K562 (cell line): ENCODE results near the gene GOLPH3L. TPM values are rescaled to one million over a fixed set of nuclear protein-coding genes. Genes with fewer than 3 reads are reported as not detected.

Experiments
- ATAC-seq: fragments of 200-7000 bp; cut with Tn5 transposase; 3 replicates; pipeline ENCODE4 v1.9.1; 2020; ENCODE audit warnings: moderate library complexity
- BruUV-seq: library from RNA; stranded (reverse); fragments of 400-500 nt; replicated peaks from 2 replicates; lab custom pipeline; 2021; lab: Mats Ljungman, UMichigan
- CTCF ChIA-PET: fragments of 300-600 bp; formaldehyde crosslinking; extraction: SDS; loops from one replicate; lab custom pipeline; 2021; ENCODE audit warnings: low intra/inter-chr PET ratio; lab: Yijun Ruan, JAX
- POLR2A ChIA-PET: fragments of 300-600, 350-650 bp; sonication (Branson Sonifier 250); formaldehyde crosslinking; extraction: SDS; loops from one replicate; lab custom pipeline; 2021; ENCODE audit warnings: antibody characterized with exemption, inconsistent platforms; lab: Yijun Ruan, JAX
- DNase-seq, 4 experiments: peaks; one replicate each; pipeline versions ENCODE4 v3.0.0 to v3.0.0-alpha.2; 2011 to 2018; ENCODE audit warnings: low spot score in 3 of 4, mixed read lengths in 3 of 4; ENCODE audit errors: extremely low read depth in 1 of 4
- FAIRE-seq: peaks from 2 replicates; lab custom pipeline; 2011; peaks lifted over from hg19 to GRCh38; lab: Jason Lieb, UNC
- H2AFZ ChIP-seq: 2 replicates; pipeline ENCODE4 v1.6.0; 2011; ENCODE audit warnings: low read depth, low read length, control low read depth, inconsistent platforms
- H3K27ac ChIP-seq: fragments of 200-600 bp; 3 replicates; pipeline ENCODE4 v1.8.0; 2011; ENCODE audit warnings: low read depth, mild to moderate bottlenecking, control low read depth, inconsistent platforms, low read length, moderate library complexity, mixed read lengths; ENCODE audit errors: extremely low read depth
- H3K27me3 ChIP-seq, 2 experiments: fragments of 300-600 bp in 1 of 2; 2 replicates in 1 of 2; 3 replicates in 1 of 2; pipeline versions ENCODE4 v1.6.0 to v1.8.0; 2011; ENCODE audit warnings: inconsistent platforms in 2 of 2, low read length in 2 of 2, mild to moderate bottlenecking in 1 of 2, mixed read lengths in 1 of 2, moderate library complexity in 1 of 2; ENCODE audit not compliant: control insufficient read depth in 2 of 2, insufficient read depth in 2 of 2
- H3K36me3 ChIP-seq: fragments of 300-600 bp; 3 replicates; pipeline ENCODE4 v1.8.0; 2011; ENCODE audit warnings: mild to moderate bottlenecking, low read length, inconsistent platforms; ENCODE audit not compliant: control insufficient read depth, insufficient read depth
- H3K4me1 ChIP-seq, 2 experiments: fragments of 200-600 bp in 1 of 2; replicated peaks in 1 of 2; 2 replicates in 1 of 2; 3 replicates in 1 of 2; pipeline versions ENCODE4 v1.5.1 to v1.8.0; 2011; ENCODE audit warnings: inconsistent platforms in 2 of 2, low read length in 2 of 2, mild to moderate bottlenecking in 1 of 2, mixed read lengths in 1 of 2, moderate library complexity in 1 of 2; ENCODE audit not compliant: control insufficient read depth in 2 of 2, insufficient read depth in 2 of 2
- H3K4me2 ChIP-seq: 2 replicates; pipeline ENCODE4 v1.6.1; 2011; ENCODE audit warnings: low read length, control low read depth, inconsistent platforms, mixed read lengths; ENCODE audit not compliant: insufficient read depth
- H3K4me3 ChIP-seq: fragments of 200-600 bp; sonication (generic), shearing (Covaris generic); 2 replicates; pipeline ENCODE4 v1.5.1; 2016; ENCODE audit warnings: control low read depth, inconsistent platforms
- H3K79me2 ChIP-seq: fragments of 200-600 bp; 3 replicates; pipeline ENCODE4 v1.8.0; 2011; ENCODE audit warnings: low read length, inconsistent platforms; ENCODE audit not compliant: control insufficient read depth, insufficient read depth
- H3K9ac ChIP-seq, 2 experiments: 2 replicates each; pipeline versions ENCODE4 v1.6.0 to v1.6.1; 2011; ENCODE audit warnings: low read depth in 2 of 2, low read length in 2 of 2, control low read depth in 1 of 2, inconsistent platforms in 1 of 2, mild to moderate bottlenecking in 1 of 2, mixed read lengths in 1 of 2; ENCODE audit not compliant: insufficient read depth in 1 of 2
- H3K9me1 ChIP-seq: one replicate; pipeline ENCODE4 v1.6.0; 2011; ENCODE audit warnings: inconsistent platforms, mild to moderate bottlenecking, low read length, moderate library complexity; ENCODE audit not compliant: control insufficient read depth, insufficient read depth
- H3K9me3 ChIP-seq: replicated peaks from 2 replicates; pipeline ENCODE4 v1.5.1; 2011; ENCODE audit warnings: low read depth, low read length, inconsistent platforms; ENCODE audit not compliant: control insufficient read depth, insufficient read depth
- H4K20me1 ChIP-seq: replicated peaks from 2 replicates; pipeline ENCODE4 v1.6.1; 2011; ENCODE audit warnings: low read length, inconsistent platforms, mixed read lengths; ENCODE audit not compliant: control insufficient read depth, insufficient read depth
- ARID1B ChIP-seq: fragments of 450-650 bp; IDR thresholded peaks from 2 replicates; pipeline ENCODE4 v1.6.1; 2016; ENCODE audit warnings: antibody characterized with exemption, mild to moderate bottlenecking, inconsistent platforms
- C11orf30 ChIP-seq: fragments of 450-650 bp; IDR thresholded peaks from 2 replicates; pipeline ENCODE4 v1.6.1; 2016; ENCODE audit warnings: low read depth, mild to moderate bottlenecking
- E2F8 ChIP-seq: fragments of 450-650 bp; IDR thresholded peaks from 2 replicates; pipeline ENCODE4 v1.7.1; 2018; ENCODE audit warnings: mild to moderate bottlenecking, low read depth; ENCODE audit not compliant: partially characterized antibody
- KDM2B ChIP-seq: fragments of 250-450 bp; sonication (Bioruptor Pico); IDR thresholded peaks from 2 replicates; pipeline ENCODE4 v1.8.0; 2021; ENCODE audit warnings: mild to moderate bottlenecking, moderate library complexity
- MAFF ChIP-seq: IDR thresholded peaks from 2 replicates; pipeline ENCODE4 v1.6.1; 2012; ENCODE audit warnings: low read length, improper control_type of control experiment
- PCBP2 ChIP-seq: fragments of 200-400 bp; formaldehyde crosslinking; IDR thresholded peaks from 2 replicates; pipeline ENCODE4 v1.6.1; 2018; ENCODE audit warnings: low read length, low read depth, mild to moderate bottlenecking, moderate library complexity; ENCODE audit not compliant: poor library complexity, severe bottlenecking
- RBM14 ChIP-seq: fragments of 200-400 bp; formaldehyde crosslinking; IDR thresholded peaks from 2 replicates; pipeline ENCODE4 v1.6.1; 2018; ENCODE audit warnings: low read depth, mild to moderate bottlenecking, low read length, moderate library complexity, borderline replicate concordance; ENCODE audit not compliant: insufficient read depth
- RBM25 ChIP-seq: fragments of 200-400 bp; formaldehyde crosslinking; IDR thresholded peaks from 2 replicates; pipeline ENCODE4 v1.6.1; 2018; ENCODE audit warnings: low read length, low read depth, moderate library complexity; ENCODE audit not compliant: severe bottlenecking
- SETDB1 ChIP-seq: IDR thresholded peaks from one replicate; pipeline ENCODE4 v1.6.1; 2012; ENCODE audit warnings: low read length, control low read depth, inconsistent platforms
- ZNF316 ChIP-seq: fragments of 450-650 bp; IDR thresholded peaks from 2 replicates; pipeline ENCODE4 v1.6.1; 2016
- ZNF740 ChIP-seq, 3 experiments: fragments of 200-800 bp in 1 of 3; sonication (Bioruptor generic) in 1 of 3; sonication (generic) in 1 of 3; formaldehyde crosslinking in 1 of 3; IDR thresholded peaks; 2 replicates each; pipeline versions ENCODE4 v1.6.1 to v1.8.0; 2016 to 2022; ENCODE audit warnings: mild to moderate bottlenecking in 2 of 3, missing compliant biosample characterization in 2 of 3, missing genetic modification characterization in 2 of 3, missing genetic modification reagents in 1 of 3
- ZNF77 ChIP-seq: fragments of 250-450 bp; sonication (Bioruptor Pico); IDR thresholded peaks from 2 replicates; pipeline ENCODE4 v1.5.0; 2020
- WGBS: fragments of 100-300 bp; shearing (Covaris generic); methylation state at CpG from one replicate; pipeline ENCODE4 v1.1.6; 2016; ENCODE audit warnings: low coverage, mixed read lengths; ENCODE audit not compliant: insufficient coverage; ENCODE audit errors: missing lambda C conversion rate; 5-methylcytosine and 5-hydroxymethylcytosine counted together
- in situ Hi-C: fragments of 300-500 bp; cut with MboI; formaldehyde crosslinking; loops from 4 replicates; pipeline ENCODE4 v1.15.0; 2018; ENCODE audit warnings: inconsistent platforms, mixed read lengths
- intact Hi-C: fragments of 100-400 bp; cut with micrococcal nuclease; formaldehyde crosslinking; loops from 2 replicates; pipeline ENCODE4 v1.14.2; 2022
- polyA plus RNA-seq, 8 experiments: library from polyadenylated mRNA; depleted of rRNA in 4 of 8; stranded (reverse) in 5 of 8; unstranded in 3 of 8; fragments of >200 nt; fragmentation: Nextera tagmentation in 2 of 8; fragmentation: Illumina TruSeq in 1 of 8; extraction: Ambion mirVana in 2 of 8; extraction: Trizol in 1 of 8; gene quantifications; 2 replicates each; pipeline versions ENCODE4 v1.2.1 to v1.2.3, GENCODE V29; 2011 to 2014; ENCODE audit warnings: inconsistent platforms in 1 of 8, missing spikeins in 1 of 8
- total RNA-seq, 7 experiments: library from RNA; depleted of rRNA in 6 of 7; stranded (reverse); fragments of >200 nt in 6 of 7; fragmentation: Illumina TruSeq in 2 of 7; extraction: Trizol in 2 of 7; gene quantifications; 2 replicates each; pipeline versions ENCODE4 v1.2.1 to v1.2.3, GENCODE V29; 2011 to 2021; ENCODE audit warnings: low replicate concordance in 1 of 7

The GOLPH3L gene
- total and polyA plus RNA-seq, 9 of the 15 experiments (the other 6 are each of a cell fraction or from before 2014, with no cell fraction given) = 8.1 to 42.1 (median 21.6) TPM

- DNase-seq (no peak), ATAC-seq (no peak), FAIRE-seq (peak; percentile 40)
- ChIA-PET CTCF (no interaction called here), POLR2A (interaction anchor here (0.6 to 0.9 kb wide), 2 partner anchors 28 to 169 kb away, joined by 3 to 5 read pairs; no protein-coding TSS in a partner anchor)
- Histone ChIP-seq H3K27me3 (no peaks in the 10 kb centered on the region), H3K4me1 (no peaks in the 10 kb centered on the region), H3K79me2 (no peaks in the 10 kb centered on the region; the same call in 2 of the 3 replicates), H2AFZ (no peak overlapping the region), H3K36me3 (peaks cover 26% of the 10 kb centered on the region; the same call in 2 of the 3 replicates), H3K9me3 (no peaks in the 10 kb centered on the region), H3K9ac (no peak overlapping the region), H3K4me3 (no peak overlapping the region), H4K20me1 (no peaks in the 10 kb centered on the region), H3K9me1 (no peaks in the 10 kb centered on the region), H3K4me2 (no peak overlapping the region), H3K27ac (no peak overlapping the region)
- 57% methylated on average over 1 of the region's 1 CpG for WGBS
- in situ Hi-C loops = no loop called here
- BruUV-seq = no TSS peak
- TF ChIP-seq ZNF77 (no peak), RBM25 (no peak), SETDB1 (no peak), PCBP2 (no peak)
- intact Hi-C loops = no loop called here
Measured at GRCh38 chr1:150683914-150684313, 13.0 kb downstream of the GOLPH3L start.

- intact Hi-C loops = no loop called here
- BruUV-seq = no TSS peak
- FAIRE-seq (no peak), DNase-seq (no peak), ATAC-seq (no peak)
- Histone ChIP-seq H3K27me3 (no peaks in the 10 kb centered on the region), H3K4me1 (no peaks in the 10 kb centered on the region), H4K20me1 (no peaks in the 10 kb centered on the region), H3K27ac (no peak overlapping the region), H3K36me3 (peaks cover 6% of the 10 kb centered on the region; the same call in 1 of the 3 replicates), H3K9me3 (no peaks in the 10 kb centered on the region), H3K4me3 (no peak overlapping the region), H2AFZ (no peak overlapping the region), H3K79me2 (no peaks in the 10 kb centered on the region; the same call in 2 of the 3 replicates), H3K4me2 (no peak overlapping the region), H3K9ac (no peak overlapping the region), H3K9me1 (no peaks in the 10 kb centered on the region)
- ChIA-PET POLR2A (interaction anchor here (1.2 to 1.4 kb wide), 2 partner anchors 8 to 18 kb away, joined by 4 read pairs; partner anchors contain the start of gene GOLPH3L), CTCF (no interaction called here)
- in situ Hi-C loops = no loop called here
- WGBS = 100% methylated on average over 1 of the region's 1 CpG
- no peak for TF ChIP-seq E2F8
- TF ChIP-seq ZNF316 = peak; percentile 82
- TF ChIP-seq RBM14 = no peak
- no peak for TF ChIP-seq ARID1B
- TF ChIP-seq ZNF740 (CRISPR knock-in tag; IDR thresholded peaks at IDR 0.05) = no peak
- no peak for TF ChIP-seq ZNF740 (tag; IDR thresholded peaks at IDR 0.05)
- TF ChIP-seq C11orf30 = peak; percentile 62; the same call in 1 of the 2 replicates
- no peak for TF ChIP-seq KDM2B (CRISPR knock-in tag)
- 0 out of 2 replicates have a peak, but pooled peaks have one; percentile 13 for TF ChIP-seq MAFF
Measured at GRCh38 chr1:150678988-150679387, 18.0 kb downstream of the GOLPH3L start.
